ENCODE data around the gene ICA1.

- TF ChIP-seq CTCF (conservative IDR thresholded peaks at IDR 0.05; ENCODE audit: low read length): no peak
- no peak for TF ChIP-seq EZH2phosphoT487 (IDR thresholded peaks at IDR 0.05; ENCODE audit: borderline replicate concordance)
Observed at GRCh38 chr7:8278183-8278582, 16.2 kb upstream of the ICA1 start.
